SU-DHL-6 (cell line): ENCODE data around the gene PER3.

ENCODE experiments used
- H2AFZ ChIP-seq: fragments of 200-600 bp; sonication (generic); 2 replicates; pipeline ENCODE4 v1.6.1; 2014; ENCODE audit warnings: low read depth, mild to moderate bottlenecking, moderate library complexity, mixed read lengths, antibody characterized with exemption, low read length; ENCODE audit not compliant: severe bottlenecking
- H3F3A ChIP-seq: fragments of 200-600 bp; shearing (Covaris generic); 2 replicates; pipeline ENCODE4 v1.6.0; 2016; ENCODE audit warnings: antibody characterized with exemption, mild to moderate bottlenecking; ENCODE audit not compliant: insufficient read depth
- H3K27ac ChIP-seq: fragments of 200-600 bp; sonication (generic); 2 replicates; pipeline ENCODE4 v1.5.1; 2016; ENCODE audit warnings: low read depth, mild to moderate bottlenecking, low read length, moderate library complexity, mixed read lengths
- H3K27me3 ChIP-seq: fragments of 200-600 bp; sonication (generic), shearing (Covaris generic); 2 replicates; pipeline ENCODE4 v1.6.0; 2014; ENCODE audit warnings: mild to moderate bottlenecking, low read length
- H3K36me3 ChIP-seq: fragments of 200-600 bp; sonication (generic); 2 replicates; pipeline ENCODE4 v1.6.1; 2014; ENCODE audit warnings: mild to moderate bottlenecking, low read length, mixed read lengths
- H3K4me2 ChIP-seq: fragments of 300-600, 200-600 bp; shearing (Covaris generic), sonication (generic); 2 replicates; pipeline ENCODE4 v1.6.0; 2014; ENCODE audit warnings: low read length, low read depth, mild to moderate bottlenecking; ENCODE audit not compliant: poor library complexity, severe bottlenecking
- H3K4me3 ChIP-seq: fragments of 200-600 bp; sonication (generic); 2 replicates; pipeline ENCODE4 v1.5.1; 2014; ENCODE audit warnings: antibody characterized with exemption, low read length, mild to moderate bottlenecking, mixed read lengths; ENCODE audit not compliant: insufficient read depth, poor library complexity, severe bottlenecking
- H3K79me2 ChIP-seq: fragments of 200-600 bp; sonication (generic); 2 replicates; pipeline ENCODE4 v1.6.1; 2014; ENCODE audit warnings: mild to moderate bottlenecking, low read length, moderate library complexity; ENCODE audit not compliant: insufficient read depth
- H3K9ac ChIP-seq: fragments of 200-600 bp; sonication (generic); 2 replicates; pipeline ENCODE4 v1.7.0; 2014; ENCODE audit warnings: mild to moderate bottlenecking, low read length
- H3K9me2 ChIP-seq: fragments of 200-600 bp; sonication (generic); replicated peaks from 2 replicates; pipeline ENCODE4 v1.6.1; 2014; ENCODE audit warnings: low read length; ENCODE audit not compliant: insufficient read depth
- H3K9me3 ChIP-seq: fragments of 200-600 bp; sonication (generic); 2 replicates; pipeline ENCODE4 v1.6.1; 2014; ENCODE audit warnings: low read length, mixed read lengths; ENCODE audit not compliant: insufficient read depth
- H4K20me1 ChIP-seq: fragments of 200-600 bp; sonication (generic); 2 replicates; pipeline ENCODE4 v1.6.1; 2014; ENCODE audit warnings: low read depth, mild to moderate bottlenecking, antibody characterized with exemption, low read length, moderate library complexity, mixed read lengths
- CTCF ChIP-seq: fragments of 200-600 bp; sonication (generic); IDR thresholded peaks from one replicate; pipeline ENCODE4 v1.5.1; 2017; ENCODE audit warnings: antibody characterized with exemption, mild to moderate bottlenecking, low read length, moderate library complexity; ENCODE audit not compliant: insufficient read depth, poor library complexity, severe bottlenecking
- EZH2phosphoT487 ChIP-seq: fragments of 200-600 bp; sonication (generic), shearing (Covaris generic); conservative IDR thresholded peaks from 2 replicates; pipeline ENCODE4 v1.6.1; 2018; ENCODE audit warnings: mild to moderate bottlenecking, antibody characterized with exemption, low read length, moderate library complexity, mixed read lengths

The PER3 gene

GRCh38 chr1:7808253-7808844 is 24.3 kb downstream of the PER3 start:
- Histone ChIP-seq H3K9ac (no peak overlapping the region), H3K9me3 (peaks cover 4% of the 10 kb centered on the region; the same call in 1 of the 2 replicates), H3K9me2 (no peaks in the 10 kb centered on the region), H2AFZ (no peak overlapping the region), H3K4me2 (no peak overlapping the region), H4K20me1 (no peaks in the 10 kb centered on the region), H3K79me2 (no peaks in the 10 kb centered on the region), H3K4me3 (no peak overlapping the region), H3K27me3 (no peaks in the 10 kb centered on the region), H3K36me3 (peaks cover 7% of the 10 kb centered on the region; the same call in 1 of the 2 replicates), H3K27ac (no peak overlapping the region), H3F3A (no peaks in the 10 kb centered on the region)
- TF ChIP-seq CTCF, result peak; percentile 24
- no peak for TF ChIP-seq EZH2phosphoT487

DNA sequence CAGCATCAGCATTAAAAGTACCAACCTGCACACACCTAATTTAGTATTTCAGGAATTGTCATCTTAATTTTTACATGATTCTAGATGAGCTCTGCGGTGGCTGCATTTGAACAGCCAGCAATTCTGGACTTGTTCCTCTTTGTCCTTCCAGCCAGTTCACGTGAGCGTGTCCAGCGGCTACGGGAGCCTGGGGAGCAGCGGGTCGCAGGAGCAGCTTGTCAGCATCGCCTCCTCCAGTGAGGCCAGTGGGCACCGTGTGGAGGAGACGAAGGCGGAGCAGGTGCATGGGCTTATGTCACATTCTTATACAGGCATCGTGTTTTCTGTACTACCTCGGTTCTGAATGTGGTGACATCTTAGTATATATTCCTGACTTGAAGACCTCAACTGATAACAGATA is 25.7 kb downstream of the PER3 start:
- Histone ChIP-seq H3K9me2 (no peaks in the 10 kb centered on the region), H3K9ac (no peak overlapping the region), H3K27ac (no peak overlapping the region), H4K20me1 (no peaks in the 10 kb centered on the region), H3K36me3 (peaks cover 12% of the 10 kb centered on the region; the same call in 1 of the 2 replicates), H3K4me2 (no peak overlapping the region), H2AFZ (no peak overlapping the region), H3K4me3 (no peak overlapping the region), H3F3A (no peaks in the 10 kb centered on the region), H3K9me3 (peaks cover 13% of the 10 kb centered on the region; the same call in 1 of the 2 replicates), H3K27me3 (no peaks in the 10 kb centered on the region), H3K79me2 (no peaks in the 10 kb centered on the region)
- TF ChIP-seq CTCF, result no peak
- no peak for TF ChIP-seq EZH2phosphoT487

DNA sequence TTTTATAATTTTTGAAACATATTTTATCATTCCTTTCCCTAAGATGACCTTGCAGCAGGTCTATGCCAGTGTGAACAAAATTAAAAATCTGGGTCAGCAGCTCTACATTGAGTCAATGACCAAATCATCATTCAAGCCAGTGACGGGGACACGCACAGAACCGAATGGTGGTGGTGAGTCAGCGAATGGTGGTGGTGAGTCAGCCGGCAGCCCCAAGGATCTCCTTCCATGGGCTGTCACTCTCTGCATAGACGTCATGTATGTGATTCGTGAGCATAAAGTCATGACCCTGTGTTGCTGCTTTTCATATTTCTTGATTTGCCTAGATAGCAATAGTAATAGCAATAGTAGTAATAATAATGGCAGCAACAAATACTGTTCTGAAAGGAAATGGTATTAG is 26.3 kb downstream of the PER3 start:
- H3K4me3 ChIP-seq, result no peak overlapping the region
- no peaks in the 10 kb centered on the region for H3F3A ChIP-seq
- H3K4me2 ChIP-seq, result no peak overlapping the region

More for the DNA sequence above, 26.3 kb downstream of the PER3 start:
- Histone ChIP-seq H3K9me3 (peaks cover 13% of the 10 kb centered on the region; the same call in 1 of the 2 replicates), H3K9ac (no peak overlapping the region), H3K36me3 (peaks cover 12% of the 10 kb centered on the region; the same call in 1 of the 2 replicates), H3K9me2 (no peaks in the 10 kb centered on the region), H4K20me1 (no peaks in the 10 kb centered on the region), H2AFZ (no peak overlapping the region), H3K79me2 (no peaks in the 10 kb centered on the region), H3K27ac (no peak overlapping the region), H3K27me3 (no peaks in the 10 kb centered on the region)
- no peak for TF ChIP-seq CTCF
- no peak for TF ChIP-seq EZH2phosphoT487
